ENCODE results near the gene ERVFRD-1. TPM values are rescaled to one million over a fixed set of nuclear protein-coding genes. Genes with fewer than 3 reads are reported as not detected.
"Not testable (repeated sequence)": the region's sequence is repeated elsewhere in the genome, so short reads cannot be mapped to it uniquely, and the experiment has no call there.

The ERVFRD-1 gene
- total and polyA plus RNA-seq, 8 donors = 0.06 to 0.09 (median 0.07) TPM; not detected in 5

GRCh38 chr6:11122380-11122779 lies 10.9 kb upstream of the ERVFRD-1 start:
- DNase-seq (no peak), FAIRE-seq (no peak), ATAC-seq (no peak)
- H3K27ac ChIP-seq = no peak overlapping the region
- intact Hi-C loops (cut with DNase I) = no loop called here
- no peaks in the 10 kb centered on the region for H3K27me3 ChIP-seq
- WGBS, 2 donors = 65 to 67% methylated on average over 1 of the region's 1 CpG
- no peaks in the 10 kb centered on the region for H3K36me3 ChIP-seq
- peaks cover 0 to 8% (median 0%) of the 10 kb centered on the region in 3 donors for H3K4me1 ChIP-seq
- H3K4me3 ChIP-seq = no peak overlapping the region
- no peaks in the 10 kb centered on the region for H3K9me3 ChIP-seq
- TF ChIP-seq CTCF (IDR thresholded peaks at IDR 0.05) = no peak

- 76 to 80% methylated on average over 2 of the region's 2 CpGs for WGBS, 2 donors
- TF ChIP-seq CTCF (IDR thresholded peaks at IDR 0.05) = no peak
- Histone ChIP-seq H3K27me3 (no peaks in the 10 kb centered on the region), H3K36me3 (no peaks in the 10 kb centered on the region), H3K9me3 (no peaks in the 10 kb centered on the region), H3K4me3 (no peak overlapping the region), H3K27ac (no peak overlapping the region), H3K4me1 (peaks cover 0 to 8% (median 0%) of the 10 kb centered on the region in 3 donors)
- intact Hi-C loops (cut with DNase I) = no loop called here
- FAIRE-seq (no peak), ATAC-seq (no peak), DNase-seq (no peak)
These were observed 10.3 kb upstream of the ERVFRD-1 start for GRCh38 chr6:11121851-11122250.

- no peaks in the 10 kb centered on the region for H3K9me3 ChIP-seq
- no peak overlapping the region for H3K4me3 ChIP-seq
- intact Hi-C loops (cut with DNase I) = no loop called here
- ATAC-seq (no peak), FAIRE-seq (no peak), DNase-seq (no peak)
- no peak for TF ChIP-seq CTCF (IDR thresholded peaks at IDR 0.05)
- H3K36me3 ChIP-seq = no peaks in the 10 kb centered on the region
- no peaks in the 10 kb centered on the region for H3K27me3 ChIP-seq
- H3K27ac ChIP-seq = no peak overlapping the region
- 65 to 71% methylated on average over 4 of the region's 4 CpGs for WGBS, 2 donors
- H3K4me1 ChIP-seq = peaks cover 0 to 11% (median 0%) of the 10 kb centered on the region in 3 donors
These were observed 8.9 kb upstream of the ERVFRD-1 start for GRCh38 chr6:11120271-11121005.

DNA sequence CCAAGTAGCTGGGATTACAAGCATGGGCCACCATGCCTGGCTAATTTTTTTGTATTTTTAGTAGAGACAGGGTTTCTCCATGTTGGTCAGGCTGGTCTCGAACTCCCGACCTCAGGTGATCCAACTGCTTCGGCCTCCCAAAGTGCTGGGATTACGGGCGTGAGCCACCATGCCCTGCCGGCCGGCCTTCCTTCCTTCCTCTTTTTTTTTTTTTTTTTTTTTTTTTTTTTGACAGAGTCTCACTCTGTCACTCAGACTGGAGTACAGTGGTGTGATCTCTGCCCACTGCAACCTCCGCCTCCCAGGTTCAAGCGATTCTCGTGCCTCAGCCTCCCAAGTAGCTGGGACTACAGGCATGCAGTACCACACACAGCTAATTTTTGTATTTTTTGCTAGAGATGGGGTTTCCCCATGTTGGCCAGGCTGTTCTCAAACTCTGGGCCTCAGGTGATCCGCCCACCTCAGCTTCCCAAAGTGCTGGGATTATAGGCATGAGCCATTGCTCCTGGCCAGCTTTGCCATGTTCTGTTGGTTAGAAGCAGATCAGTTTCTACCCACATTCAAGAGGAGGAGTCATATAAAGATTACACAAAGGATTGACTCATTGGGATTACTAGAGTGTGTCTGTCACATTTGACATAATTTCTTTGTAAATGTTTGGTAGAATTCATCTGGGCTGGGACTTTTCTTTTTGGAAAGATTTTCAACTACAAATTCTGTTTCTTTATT lies 4.4 kb upstream of the ERVFRD-1 start:
- H3K27ac ChIP-seq; H3K4me3 ChIP-seq; H3K27me3 ChIP-seq; DNase-seq; intact Hi-C loops (cut with DNase I); H3K4me1 ChIP-seq; H3K36me3 ChIP-seq; H3K9me3 ChIP-seq; FAIRE-seq: not testable (repeated sequence)
- WGBS, 2 donors = 89 to 96% methylated on average over 11 of the region's 11 CpGs
- peak in 2 of 4 donors; percentile 29 to 34 for ATAC-seq

DNA sequence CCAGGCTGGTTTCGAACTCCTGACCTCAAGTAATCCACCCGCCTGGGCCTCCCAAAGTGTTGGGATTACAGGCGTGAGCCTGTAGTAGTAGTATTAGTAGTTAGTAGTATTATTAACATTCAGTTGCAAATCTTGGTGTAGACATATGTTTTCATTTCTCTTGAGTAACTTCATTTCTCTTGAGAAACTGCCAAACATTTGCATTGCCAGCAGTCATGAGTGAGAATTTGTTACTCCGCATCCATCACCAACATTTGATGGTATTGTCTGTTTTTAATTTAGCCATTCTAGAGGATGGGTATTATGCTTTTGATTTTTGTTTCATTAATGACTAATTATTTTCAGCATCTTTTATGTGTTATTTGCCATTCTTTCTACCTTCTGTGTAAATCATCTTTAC lies 1.5 kb upstream of the ERVFRD-1 start:
- no peak for TF ChIP-seq CTCF (IDR thresholded peaks at IDR 0.05)
- H3K27me3 ChIP-seq = no peaks in the 10 kb centered on the region

More for the DNA sequence above, 1.5 kb upstream of the ERVFRD-1 start:
- Histone ChIP-seq H3K27ac (no peak overlapping the region), H3K9me3 (no peaks in the 10 kb centered on the region), H3K36me3 (no peaks in the 10 kb centered on the region), H3K4me3 (no peak overlapping the region), H3K4me1 (peaks cover 0 to 2% (median 0%) of the 10 kb centered on the region in 3 donors)
- intact Hi-C loops (cut with DNase I) = no loop called here
- no peak for ATAC-seq
- 95 to 100% methylated on average over 4 of the region's 4 CpGs for WGBS, 2 donors
- no peak for FAIRE-seq
- no peak for DNase-seq

All from pancreas (tissue), 10 donors.